Stimulated activated CD8-positive, alpha-beta memory T cell treated with anti-CD3 and anti-CD28 coated beads, Interleukin-12 subunit alpha, Interleukin-12 subunit beta, amount 100 ng/mL, for 4 hours (primary cell): ENCODE data around the gene RELL1.

Source experiments
- DNase-seq: peaks from one replicate; pipeline ENCODE4 v3.0.0-alpha.2; 2020; ENCODE audit warnings: low read depth

RELL1 gene

DNA sequence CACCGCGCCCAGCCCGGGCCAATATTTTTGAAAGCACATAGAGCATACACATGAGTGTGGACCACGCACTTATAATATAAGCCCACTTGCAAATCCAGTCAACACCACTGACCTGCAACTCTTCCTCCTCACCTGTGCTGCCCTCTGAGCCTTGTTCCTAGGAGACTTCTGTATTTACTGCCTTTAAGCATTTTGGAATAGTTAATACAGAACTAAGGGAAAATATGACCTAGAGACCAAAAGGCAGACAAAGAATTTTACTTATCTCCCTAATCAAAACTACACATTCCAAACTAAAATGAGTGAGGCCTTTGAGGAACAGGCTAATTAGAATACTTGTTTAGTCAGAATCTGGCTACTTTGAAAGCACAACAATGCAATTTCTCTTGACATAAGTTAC lies 89.1 kb downstream of the RELL1 start:
- DNase-seq, result no peak

DNA sequence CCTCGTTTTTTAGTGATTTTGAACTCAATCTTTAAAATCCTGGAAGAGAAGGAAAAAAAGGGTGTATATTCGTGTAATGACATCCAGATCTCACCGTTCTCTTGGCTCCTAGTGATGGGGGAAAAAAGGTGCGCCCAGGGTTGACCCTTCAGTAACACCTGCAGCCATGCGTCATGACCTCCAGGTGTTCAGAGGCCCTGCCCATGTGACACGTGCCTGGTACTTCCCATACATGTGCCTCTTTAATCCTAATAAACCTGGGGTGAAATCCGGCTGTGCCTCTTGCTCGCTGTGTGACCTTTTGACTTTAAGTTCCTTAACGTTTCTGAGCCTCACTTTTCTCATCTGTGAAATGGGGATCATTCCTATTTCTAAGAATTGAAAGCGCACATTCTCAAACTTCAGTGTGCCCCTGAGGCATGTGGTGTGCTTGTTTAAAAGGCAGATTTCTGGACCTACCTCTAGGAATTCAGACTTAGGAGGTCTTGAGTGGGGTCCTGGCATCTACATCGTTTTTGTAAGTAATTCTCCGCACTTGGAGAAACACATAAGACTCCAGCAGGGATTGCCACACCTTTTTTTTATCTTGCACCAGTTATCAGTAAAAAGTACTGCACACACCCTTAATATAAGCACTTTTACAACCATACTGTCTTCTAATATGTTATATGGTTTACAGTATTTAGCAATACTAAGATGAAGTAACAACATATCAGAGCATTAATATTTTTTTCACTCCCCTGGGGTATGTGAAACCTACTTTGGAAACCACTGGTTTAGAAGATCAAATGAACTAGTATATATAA lies 90.1 kb downstream of the RELL1 start:
- no peak for DNase-seq

DNA sequence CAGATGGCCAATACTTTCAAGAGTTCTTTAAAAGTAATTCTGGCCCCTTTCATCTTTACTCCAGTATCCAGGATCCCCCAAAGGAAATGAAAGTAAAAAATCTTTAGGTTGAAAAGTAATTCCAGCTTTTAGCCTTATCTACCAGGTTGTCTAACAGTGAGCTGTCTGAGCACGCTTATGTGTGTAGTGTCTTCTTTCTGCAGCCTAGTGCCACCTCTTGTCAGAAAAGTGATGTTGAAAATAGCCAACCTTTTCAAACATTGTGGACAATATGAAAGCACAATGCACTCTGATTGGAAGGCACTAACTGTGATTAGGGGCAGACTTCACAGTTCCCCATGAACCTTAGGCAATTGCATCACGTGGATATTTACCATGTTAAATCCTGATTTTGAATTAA lies 92.1 kb downstream of the RELL1 start:
- DNase-seq, result no peak

DNA sequence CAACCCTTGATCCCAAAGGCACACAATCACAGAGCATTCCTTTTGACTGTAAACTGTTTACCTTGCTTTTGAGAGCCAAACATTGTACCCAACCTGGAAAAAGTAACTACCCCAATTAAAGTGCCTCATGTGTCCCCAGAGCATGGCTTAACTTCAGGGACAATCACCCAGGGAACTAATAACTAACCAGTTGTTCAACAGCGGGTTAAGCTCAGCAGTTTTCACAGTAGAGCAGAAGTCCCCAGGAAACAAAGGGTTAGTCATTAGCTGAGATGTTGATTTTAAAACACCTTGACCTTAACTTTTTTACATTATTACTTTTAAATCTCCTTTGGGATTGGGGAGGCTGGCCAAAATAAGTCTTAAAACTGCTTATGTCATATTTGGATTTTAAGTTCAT lies 94.8 kb downstream of the RELL1 start:
- DNase-seq, result no peak

DNA sequence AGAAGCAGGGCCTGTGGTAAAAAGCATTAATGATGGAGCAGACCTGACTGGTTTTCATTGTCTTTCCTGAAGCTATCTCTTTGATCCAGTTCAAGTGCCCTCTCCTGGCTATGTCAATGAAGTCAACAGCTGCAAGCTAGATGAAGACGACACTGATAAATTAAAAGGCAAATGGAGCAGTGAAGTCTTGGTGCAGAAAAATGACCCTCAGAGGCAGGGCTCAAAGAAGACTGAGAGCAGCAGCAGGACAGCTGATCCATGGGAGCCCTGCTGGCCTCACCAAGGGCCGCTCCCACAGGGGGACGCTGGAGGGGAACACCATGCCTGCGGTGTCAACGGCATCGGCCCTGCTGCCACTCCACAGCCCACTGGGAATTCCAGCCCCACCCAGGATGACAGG lies 96.2 kb downstream of the RELL1 start:
- no peak for DNase-seq

DNA sequence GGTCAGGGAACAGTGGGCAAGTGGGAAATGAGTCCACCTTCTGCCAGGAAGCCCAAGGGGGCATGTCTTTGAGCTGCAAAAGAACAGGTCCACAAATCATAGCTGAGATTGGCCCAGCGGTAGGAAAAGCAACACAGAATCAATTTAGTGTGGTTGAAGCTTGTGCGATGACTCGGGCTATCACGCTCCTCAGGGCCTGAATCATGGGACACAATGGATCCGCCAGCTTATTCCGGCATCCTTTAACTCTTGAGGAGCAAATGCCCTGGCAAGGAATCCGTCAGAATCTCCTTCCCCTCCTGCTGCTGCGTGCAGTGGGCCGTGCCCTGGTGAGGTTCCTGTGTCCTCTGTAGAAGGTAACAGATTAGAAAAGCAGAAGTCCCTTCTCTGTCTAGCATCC lies 98.0 kb downstream of the RELL1 start:
- no peak for DNase-seq

DNA sequence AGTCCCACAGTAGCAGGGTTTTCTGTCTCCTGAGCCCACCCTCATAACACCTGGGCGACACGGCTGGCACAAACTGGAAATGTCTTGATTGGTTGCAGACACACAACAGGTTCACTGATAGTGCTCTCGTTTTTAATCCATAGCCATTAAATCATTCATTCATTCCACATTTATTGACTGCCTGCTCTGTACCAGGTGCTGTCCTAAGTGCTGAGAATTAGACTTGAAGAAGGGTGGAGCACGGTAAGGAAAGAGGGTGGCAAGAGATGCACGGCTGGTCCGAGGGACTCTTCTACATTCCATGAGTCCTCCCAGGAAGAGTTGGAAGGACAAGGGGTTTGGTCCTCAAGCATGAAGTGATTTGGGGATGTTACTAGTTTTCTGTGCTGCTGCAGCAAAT lies 100.0 kb downstream of the RELL1 start:
- DNase-seq, result no peak

DNA sequence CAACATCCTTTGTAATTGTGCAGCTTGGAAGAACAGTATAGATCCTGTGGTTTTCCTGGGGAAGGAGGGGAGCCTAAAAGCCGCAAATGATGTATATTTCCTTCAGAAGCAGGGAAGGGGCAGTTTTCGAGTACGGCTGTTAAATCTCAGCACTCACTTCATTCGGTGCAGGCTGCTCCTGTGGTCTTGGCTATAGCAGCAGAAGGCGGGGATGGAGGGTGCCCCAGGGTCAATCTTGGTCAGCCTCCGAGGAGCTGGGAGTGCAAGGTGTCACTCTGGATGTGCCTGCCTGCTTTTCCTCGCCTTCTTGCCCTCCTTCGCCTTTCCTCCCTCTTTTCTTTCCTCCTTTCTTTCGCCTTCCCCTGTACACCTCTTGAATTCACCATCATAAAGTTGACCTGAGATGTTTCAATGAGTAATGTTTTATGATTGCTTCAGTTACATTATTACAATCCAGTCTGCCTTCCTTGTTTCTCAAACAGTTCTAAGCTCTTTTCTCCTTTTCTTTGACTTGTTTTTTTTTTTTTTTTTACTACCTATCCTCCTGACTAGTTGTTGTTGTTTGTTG lies 101.6 kb downstream of the RELL1 start:
- DNase-seq, result no peak

DNA sequence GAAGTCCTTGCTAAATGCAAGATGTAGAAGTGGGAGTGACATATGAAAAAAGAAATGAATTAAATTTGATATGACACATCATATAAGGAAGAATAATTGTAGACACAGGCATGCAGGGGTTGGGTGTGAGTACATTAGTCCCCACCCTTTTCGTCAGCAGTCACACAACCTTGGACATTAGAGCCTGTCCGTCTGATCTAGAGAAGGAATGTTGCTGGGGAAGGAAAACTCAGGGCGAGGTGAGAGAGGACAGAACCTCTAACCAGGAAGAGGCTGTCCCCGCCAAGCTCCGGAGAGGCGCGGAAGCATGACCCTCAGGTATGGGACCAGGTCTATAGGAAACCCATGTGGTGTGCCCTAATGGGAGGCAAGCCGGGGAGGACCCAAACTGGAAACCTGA lies 102.1 kb downstream of the RELL1 start:
- no peak for DNase-seq

DNA sequence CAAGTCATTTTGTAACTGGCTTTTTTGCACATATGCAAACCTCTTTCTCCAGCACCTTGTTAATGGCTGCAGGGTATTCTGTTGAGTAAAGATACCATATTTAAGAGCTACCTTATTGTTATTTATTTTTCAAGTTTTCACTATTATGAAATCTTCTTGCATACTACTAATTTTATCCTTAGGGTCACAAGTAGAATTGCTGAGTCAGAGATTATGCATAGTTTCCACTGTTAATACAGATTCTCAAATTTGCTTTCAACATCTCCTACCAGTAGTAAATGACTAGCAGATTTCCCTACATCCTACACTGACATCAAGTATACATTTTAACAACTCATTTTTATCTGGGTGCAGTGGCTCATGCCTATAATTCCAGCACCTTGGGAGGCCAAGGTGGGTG lies 112.6 kb downstream of the RELL1 start:
- DNase-seq, result no peak

DNA sequence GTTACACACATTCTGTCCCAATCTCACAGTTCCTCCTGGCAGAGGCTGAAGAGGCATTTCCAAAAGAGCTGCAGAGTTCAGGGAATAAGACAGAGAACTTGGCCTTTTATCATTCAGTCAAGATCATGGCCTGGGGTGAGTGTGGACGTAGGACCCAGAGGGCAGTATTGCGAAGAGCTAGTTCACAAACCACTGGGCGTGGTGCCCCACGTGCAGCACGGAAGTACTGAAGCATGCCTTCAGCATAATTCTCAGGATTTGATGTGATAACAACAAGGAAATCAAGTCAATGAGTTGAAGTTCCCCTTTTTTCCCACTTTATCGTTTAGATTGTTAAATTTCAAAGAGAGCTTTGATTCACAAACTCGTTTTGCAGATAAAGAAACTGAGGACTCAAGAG lies 117.7 kb downstream of the RELL1 start:
- DNase-seq, result no peak

DNA sequence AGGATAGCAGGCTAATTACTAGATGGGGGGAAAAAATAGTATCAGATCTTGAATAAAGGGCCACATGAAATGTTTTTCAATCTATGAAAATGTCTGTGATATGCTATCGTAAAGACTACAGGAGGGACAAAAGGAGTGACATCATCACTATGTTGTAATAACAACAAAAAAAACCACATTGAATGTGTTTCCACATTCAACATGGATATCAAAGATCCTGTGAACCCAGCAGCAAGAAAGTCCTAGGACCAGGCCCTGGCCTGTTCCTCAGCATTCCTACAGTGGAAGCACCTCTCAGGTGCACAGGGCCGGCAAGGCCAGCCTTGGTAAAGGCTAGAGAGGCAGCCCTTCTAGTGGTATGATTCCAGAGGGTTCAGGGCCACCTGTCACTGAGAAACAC lies 118.3 kb downstream of the RELL1 start:
- no peak for DNase-seq

DNA sequence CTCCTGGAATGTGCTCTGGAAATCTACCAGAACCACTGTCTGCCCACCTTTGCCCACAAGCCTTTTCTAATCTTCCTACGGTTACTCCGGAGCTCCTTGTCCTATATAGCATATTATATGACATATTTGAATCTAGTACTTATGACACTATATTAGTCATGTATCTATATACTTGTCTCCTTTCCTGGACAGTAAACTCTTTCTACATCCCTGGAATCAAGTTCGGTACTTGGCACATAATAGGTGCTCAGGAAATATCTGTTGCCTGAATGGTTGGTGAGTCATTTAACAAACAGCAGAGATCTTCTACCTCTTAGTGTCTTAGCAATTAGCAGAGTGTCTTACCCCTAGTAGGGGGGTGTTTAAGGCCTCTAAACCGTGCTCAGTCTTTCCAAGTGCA lies 123.6 kb downstream of the RELL1 start:
- no peak for DNase-seq

DNA sequence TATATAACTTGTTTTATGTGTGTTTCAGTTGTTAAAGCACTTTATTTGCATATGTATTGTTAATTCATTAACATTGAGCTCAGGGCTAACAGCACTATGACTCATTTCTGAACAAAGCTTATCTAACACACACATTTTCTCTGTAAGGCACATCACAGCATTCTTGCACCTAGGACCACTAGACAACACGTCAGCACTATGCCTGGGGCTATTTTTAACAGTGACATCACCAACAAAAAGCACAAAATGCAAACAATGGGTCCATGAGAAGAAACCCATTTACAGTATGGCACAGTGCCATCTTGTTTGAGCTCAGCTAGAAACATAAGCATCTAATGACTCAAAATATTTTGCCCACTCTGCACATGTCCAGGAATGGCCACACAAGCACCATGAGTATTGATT lies 124.4 kb downstream of the RELL1 start:
- DNase-seq, result no peak

DNA sequence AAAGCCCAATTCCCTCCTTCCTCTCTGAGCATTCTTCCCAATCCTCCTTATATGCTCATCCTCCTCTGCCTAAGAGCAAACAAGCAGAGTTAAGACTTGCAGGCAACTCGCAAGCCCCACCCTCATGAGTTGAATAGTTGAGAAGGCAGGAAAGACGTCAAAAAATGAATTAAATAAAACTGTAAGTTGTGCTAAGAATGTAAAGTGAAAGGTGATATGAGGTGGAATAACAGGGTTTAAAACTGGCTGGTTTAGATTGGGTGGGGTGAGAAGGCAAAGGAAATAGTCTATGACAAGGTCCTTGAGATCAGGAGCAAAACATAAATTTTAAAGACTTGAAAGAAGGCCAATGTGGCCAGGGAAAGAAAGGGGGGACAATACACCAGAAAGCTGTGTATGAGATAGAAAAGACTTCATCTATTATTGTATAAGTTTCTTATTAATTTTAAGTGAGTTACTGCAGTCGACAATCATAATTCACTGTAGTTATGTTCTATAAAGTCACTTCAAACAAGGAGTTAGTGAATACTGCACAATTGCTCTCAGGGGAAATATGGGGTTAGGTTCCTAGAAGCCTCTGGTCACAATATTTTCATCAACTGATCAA lies 124.9 kb downstream of the RELL1 start:
- no peak for DNase-seq
